SK-N-SH (cell line): Measurements from ENCODE around the gene RBM28. TPM values are rescaled to one million over a fixed set of nuclear protein-coding genes. Genes with fewer than 3 reads are reported as not detected.

Experiments
- CTCF ChIA-PET: fragments of 300-600, 350-600 bp; formaldehyde crosslinking; extraction: SDS; loops from one replicate; lab custom pipeline; 2021; lab: Yijun Ruan, JAX
- POLR2A ChIA-PET: fragments of 350-600 bp; sonication (Branson Sonifier 250); formaldehyde crosslinking; extraction: SDS; loops from one replicate; lab custom pipeline; 2020; ENCODE audit warnings: antibody characterized with exemption, inconsistent platforms; lab: Yijun Ruan, JAX
- DNase-seq: peaks from one replicate; pipeline ENCODE4 v3.0.0; 2012
- H2AFZ ChIP-seq: fragments of 200-600 bp; sonication (generic); 2 replicates; pipeline ENCODE4 v1.8.1; 2016; ENCODE audit warnings: antibody characterized with exemption, mild to moderate bottlenecking, low read depth
- H3F3A ChIP-seq: fragments of 200-600 bp; sonication (generic); replicated peaks from 2 replicates; pipeline ENCODE3; 2016; ENCODE audit warnings: antibody characterized with exemption, mild to moderate bottlenecking; ENCODE audit not compliant: insufficient read depth
- H3K27ac ChIP-seq, 2 experiments: fragments of 200-500 bp in 1 of 2; fragments of 200-600 bp in 1 of 2; sonication (Bioruptor generic) in 1 of 2; sonication (generic), shearing (Covaris generic) in 1 of 2; 2 replicates each; pipeline versions ENCODE4 v1.5.1 to v1.6.1; 2014 to 2016; ENCODE audit warnings: low read depth in 2 of 2, inconsistent platforms in 1 of 2, low read length in 1 of 2, mild to moderate bottlenecking in 1 of 2, mixed read lengths in 1 of 2
- H3K27me3 ChIP-seq: fragments of 200-600 bp; sonication (generic), shearing (Covaris generic); 2 replicates; pipeline ENCODE4 v1.6.1; 2016; ENCODE audit warnings: mixed run types; ENCODE audit not compliant: insufficient read depth
- H3K36me3 ChIP-seq, 2 experiments: fragments of 200-500 bp in 1 of 2; fragments of 200-600 bp in 1 of 2; sonication (Bioruptor generic) in 1 of 2; sonication (generic) in 1 of 2; replicated peaks in 1 of 2; 2 replicates each; pipeline versions ENCODE3 to v1.5.1; 2014 to 2016; ENCODE audit warnings: low read length in 1 of 2, mild to moderate bottlenecking in 1 of 2; ENCODE audit not compliant: insufficient read depth in 2 of 2, control insufficient read depth in 1 of 2
- H3K4me1 ChIP-seq, 2 experiments: fragments of 200-500 bp in 1 of 2; fragments of 200-600 bp in 1 of 2; sonication (Bioruptor generic) in 1 of 2; sonication (generic), shearing (Covaris generic) in 1 of 2; 2 replicates each; pipeline versions ENCODE4 v1.5.1 to v1.6.1; 2014 to 2016; ENCODE audit warnings: low read depth in 1 of 2, low read length in 1 of 2, mixed run types in 1 of 2; ENCODE audit not compliant: insufficient read depth in 2 of 2, control insufficient read depth in 1 of 2
- H3K4me2 ChIP-seq: fragments of 200-600 bp; sonication (generic), shearing (Covaris generic); 2 replicates; pipeline ENCODE4 v1.6.1; 2017; ENCODE audit warnings: mixed run types
- H3K4me3 ChIP-seq, 2 experiments: fragments of 200-500 bp in 1 of 2; fragments of 200-600 bp in 1 of 2; sonication (Bioruptor generic) in 1 of 2; sonication (generic), shearing (Covaris generic) in 1 of 2; 2 replicates each; pipeline versions ENCODE4 v1.5.1 to v1.8.1; 2014 to 2016; ENCODE audit warnings: low read depth in 2 of 2, inconsistent platforms in 1 of 2, low read length in 1 of 2, mild to moderate bottlenecking in 1 of 2, mixed read lengths in 1 of 2, moderate library complexity in 1 of 2
- H3K79me2 ChIP-seq: fragments of 200-600 bp; sonication (generic); 2 replicates; pipeline ENCODE4 v1.8.1; 2017; ENCODE audit warnings: mild to moderate bottlenecking; ENCODE audit not compliant: insufficient read depth
- H3K9ac ChIP-seq: fragments of 200-600 bp; sonication (generic); 2 replicates; pipeline ENCODE4 v1.6.1; 2017; ENCODE audit warnings: mixed run types
- H3K9me2 ChIP-seq: fragments of 200-600 bp; sonication (generic); 2 replicates; pipeline ENCODE4 v1.6.1; 2017; ENCODE audit warnings: mixed run types
- H3K9me3 ChIP-seq: fragments of 200-600 bp; sonication (generic); 2 replicates; pipeline ENCODE4 v1.6.1; 2017; ENCODE audit warnings: mixed run types, mild to moderate bottlenecking, moderate library complexity
- H4K20me1 ChIP-seq: fragments of 200-600 bp; sonication (generic); 2 replicates; pipeline ENCODE4 v1.6.1; 2017; ENCODE audit warnings: mild to moderate bottlenecking, mixed run types; ENCODE audit not compliant: insufficient read depth
- CHD2 ChIP-seq: fragments of 150-350 bp; IDR thresholded peaks from 2 replicates; pipeline ENCODE4 v1.6.1; 2018; ENCODE audit warnings: low read length; ENCODE audit not compliant: partially characterized antibody
- EP300 ChIP-seq, 2 experiments: IDR thresholded peaks; 2 replicates each; pipeline versions ENCODE4 v1.4.0 to v1.6.1; 2012; ENCODE audit warnings: borderline replicate concordance in 1 of 2, low read depth in 1 of 2, low read length in 1 of 2
- FOXJ3 ChIP-seq: sonication (generic); formaldehyde crosslinking; IDR thresholded peaks from 2 replicates; pipeline ENCODE4 v1.5.1; 2020; ENCODE audit warnings: mild to moderate bottlenecking, missing genetic modification reagents
- FOXM1 ChIP-seq: IDR thresholded peaks from 2 replicates; pipeline ENCODE4 v1.4.0; 2012; ENCODE audit warnings: low read depth, mild to moderate bottlenecking
- MAX ChIP-seq: IDR thresholded peaks from 2 replicates; pipeline ENCODE4 v1.4.0; 2012; ENCODE audit warnings: low read depth
- MEF2A ChIP-seq: IDR thresholded peaks from 2 replicates; pipeline ENCODE4 v1.4.0; 2012; ENCODE audit warnings: low read depth, borderline replicate concordance
- NFIC ChIP-seq: IDR thresholded peaks from 2 replicates; pipeline ENCODE4 v1.4.0; 2012; ENCODE audit warnings: borderline replicate concordance
- PBX3 ChIP-seq: IDR thresholded peaks from 2 replicates; pipeline ENCODE4; 2012
- POLR2AphosphoS5 ChIP-seq: IDR thresholded peaks from 2 replicates; pipeline ENCODE4 v1.6.1; 2012; ENCODE audit warnings: low read depth, low read length
- RAD21 ChIP-seq: IDR thresholded peaks from 2 replicates; pipeline ENCODE4 v1.6.1; 2012; ENCODE audit warnings: mild to moderate bottlenecking, low read length
- REST ChIP-seq: IDR thresholded peaks from 2 replicates; pipeline ENCODE4 v1.6.1; 2012; ENCODE audit warnings: mild to moderate bottlenecking, low read depth, low read length, moderate library complexity
- RFX5 ChIP-seq: IDR thresholded peaks from 2 replicates; pipeline ENCODE4 v1.6.1; 2012; ENCODE audit warnings: mild to moderate bottlenecking, improper control_type of control experiment, low read length
- RXRA ChIP-seq: IDR thresholded peaks from 2 replicates; pipeline ENCODE4 v1.4.0; 2012; ENCODE audit warnings: low read depth, mild to moderate bottlenecking, borderline replicate concordance
- TAF1 ChIP-seq: IDR thresholded peaks from 2 replicates; pipeline ENCODE4 v1.6.1; 2012; ENCODE audit warnings: low read depth, mild to moderate bottlenecking, low read length, moderate library complexity, borderline replicate concordance
- TCF12 ChIP-seq: IDR thresholded peaks from 2 replicates; pipeline ENCODE4 v1.4.0; 2012
- ZBTB33 ChIP-seq: IDR thresholded peaks from 2 replicates; pipeline ENCODE4 v1.4.0; 2012; ENCODE audit warnings: low read depth, borderline replicate concordance
- WGBS: methylation state at CpG from one replicate; pipeline ENCODE4 v1.1.6; 2017; ENCODE audit warnings: low lambda C conversion rate; 5-methylcytosine and 5-hydroxymethylcytosine counted together
- polyA plus RNA-seq, 3 experiments: library from polyadenylated mRNA; depleted of rRNA; stranded (reverse); fragments of >200 nt; gene quantifications; 2 replicates each; pipeline ENCODE4 v1.2.3, GENCODE V29; 2012

RBM28 gene
- polyA plus RNA-seq, 1 of the 3 experiments (the other 2 are of a cell fraction) = 29.1 TPM

- Histone ChIP-seq H3K4me3 (no peak overlapping the region), H3F3A (no peaks in the 10 kb centered on the region), H2AFZ (no peak overlapping the region), H4K20me1 (no peaks in the 10 kb centered on the region), H3K9me3 (no peaks in the 10 kb centered on the region), H3K9ac (no peak overlapping the region), H3K36me3 (peaks cover 63 to 85% of the 10 kb centered on the region in 2 experiments), H3K4me1 (no peaks in the 10 kb centered on the region), H3K4me2 (no peak overlapping the region), H3K79me2 (no peaks in the 10 kb centered on the region), H3K9me2 (no peaks in the 10 kb centered on the region), H3K27ac (no peak overlapping the region), H3K27me3 (no peaks in the 10 kb centered on the region)
- no peak for DNase-seq
- TF ChIP-seq MEF2A = no peak
- TF ChIP-seq POLR2AphosphoS5 = no peak
- POLR2A ChIA-PET = no interaction called here
- CTCF ChIA-PET = interaction anchor here (1.2 to 5.4 kb wide), 2 partner anchors 12 to 41 kb away, joined by 4 to 20 read pairs; no protein-coding TSS in a partner anchor
- 95% methylated on average over 5 of the region's 5 CpGs for WGBS
Measured at GRCh38 chr7:128309976-128310375, 33.7 kb downstream of the RBM28 start.

- no peak overlapping the region for H3K4me3 ChIP-seq
- no peaks in the 10 kb centered on the region for H3K4me1 ChIP-seq
- ChIA-PET CTCF (interaction anchor here (5.4 kb wide), 1 partner anchor 13 kb away, joined by 20 read pairs; no protein-coding TSS in a partner anchor), POLR2A (no interaction called here)
- no peak overlapping the region for H3K27ac ChIP-seq
- no peak overlapping the region for H2AFZ ChIP-seq
- H4K20me1 ChIP-seq = no peaks in the 10 kb centered on the region
- H3K9ac ChIP-seq = no peak overlapping the region
- 98% methylated on average over 6 of the region's 6 CpGs for WGBS
- H3K36me3 ChIP-seq = peaks cover 55 to 82% of the 10 kb centered on the region in 2 experiments
- H3K9me2 ChIP-seq = no peaks in the 10 kb centered on the region
- H3K27me3 ChIP-seq = no peaks in the 10 kb centered on the region
- H3K9me3 ChIP-seq = no peaks in the 10 kb centered on the region
- no peaks in the 10 kb centered on the region for H3F3A ChIP-seq
- no peak for DNase-seq
- H3K79me2 ChIP-seq = no peaks in the 10 kb centered on the region
- no peak overlapping the region for H3K4me2 ChIP-seq
- TF ChIP-seq RAD21 (no peak), PBX3 (no peak), NFIC (no peak), TCF12 (no peak), RXRA (no peak), FOXM1 (no peak), FOXJ3 (CRISPR knock-in tag) (no peak), ZBTB33 (no peak)
- TF ChIP-seq, all 33 proteins: peak for 0
Measured at GRCh38 chr7:128309124-128309523, 34.6 kb downstream of the RBM28 start.

GRCh38 chr7:128307061-128307460 lies 36.6 kb downstream of the RBM28 start:
- 98% methylated on average over 2 of the region's 2 CpGs for WGBS
- H3K4me2 ChIP-seq = no peak overlapping the region
- H3F3A ChIP-seq = no peaks in the 10 kb centered on the region
- no peak for DNase-seq
- H3K4me3 ChIP-seq = no peak overlapping the region
- ChIA-PET POLR2A (no interaction called here), CTCF (interaction anchor here (0.8 to 1.8 kb wide), 3 partner anchors 15 to 98 kb away, joined by 3 to 6 read pairs (median 4); no protein-coding TSS in a partner anchor)
- no peaks in the 10 kb centered on the region for H3K27me3 ChIP-seq
- H3K36me3 ChIP-seq = peaks cover 47 to 83% of the 10 kb centered on the region in 2 experiments
- no peak overlapping the region for H3K27ac ChIP-seq
- no peaks in the 10 kb centered on the region for H3K9me3 ChIP-seq
- no peaks in the 10 kb centered on the region for H3K9me2 ChIP-seq
- H3K79me2 ChIP-seq = no peaks in the 10 kb centered on the region
- H3K9ac ChIP-seq = no peak overlapping the region
- no peak overlapping the region for H2AFZ ChIP-seq
- H4K20me1 ChIP-seq = no peaks in the 10 kb centered on the region
- H3K4me1 ChIP-seq = no peaks in the 10 kb centered on the region
- no peak for TF ChIP-seq CHD2
- no peak for TF ChIP-seq TAF1
- TF ChIP-seq EP300 (IDR thresholded peaks at IDR 0.05; ENCODE audit: borderline replicate concordance in 1 of 2, low read depth in 1 of 2, low read length in 1 of 2) = no peak
- TF ChIP-seq MEF2A = no peak
- TF ChIP-seq REST = no peak
- TF ChIP-seq MAX = no peak
- no peak for TF ChIP-seq RFX5
- TF ChIP-seq FOXM1 = no peak
